Kidney epithelial cell (primary cell): ENCODE results near the gene EIPR1. TPM values are rescaled to one million over a fixed set of nuclear protein-coding genes. Genes with fewer than 3 reads are reported as not detected.

Source experiments
- DNase-seq: peaks from one replicate; pipeline ENCODE4 v3.0.0-alpha.2; 2010; ENCODE audit warnings: low read depth
- H3K27me3 ChIP-seq: 2 replicates; pipeline ENCODE4 v1.6.0; 2011; ENCODE audit warnings: low read length; ENCODE audit not compliant: control insufficient read depth, insufficient read depth
- H3K36me3 ChIP-seq: 2 replicates; pipeline ENCODE4 v1.5.1; 2011; ENCODE audit warnings: low read length; ENCODE audit not compliant: control insufficient read depth, insufficient read depth
- H3K4me3 ChIP-seq: 2 replicates; pipeline ENCODE4 v1.5.1; 2011; ENCODE audit warnings: low read depth, mild to moderate bottlenecking, control low read depth, low read length
- total RNA-seq: library from RNA; depleted of rRNA; stranded (reverse); fragments of >200 nt; gene quantifications from 2 replicates; pipeline ENCODE4 v1.2.3, GENCODE V29; 2015
- TF ChIP-seq, protein P1 (sequence below): IDR thresholded peaks from 2 replicates; pipeline ENCODE4 v1.5.1; 2011; ENCODE audit warnings: mild to moderate bottlenecking, moderate library complexity, low read length, control low read depth, inconsistent platforms; ENCODE audit not compliant: insufficient read depth, poor library complexity, severe bottlenecking

The EIPR1 gene
- total RNA-seq, 1 donor from 2014 or later = 67.2 TPM

DNA sequence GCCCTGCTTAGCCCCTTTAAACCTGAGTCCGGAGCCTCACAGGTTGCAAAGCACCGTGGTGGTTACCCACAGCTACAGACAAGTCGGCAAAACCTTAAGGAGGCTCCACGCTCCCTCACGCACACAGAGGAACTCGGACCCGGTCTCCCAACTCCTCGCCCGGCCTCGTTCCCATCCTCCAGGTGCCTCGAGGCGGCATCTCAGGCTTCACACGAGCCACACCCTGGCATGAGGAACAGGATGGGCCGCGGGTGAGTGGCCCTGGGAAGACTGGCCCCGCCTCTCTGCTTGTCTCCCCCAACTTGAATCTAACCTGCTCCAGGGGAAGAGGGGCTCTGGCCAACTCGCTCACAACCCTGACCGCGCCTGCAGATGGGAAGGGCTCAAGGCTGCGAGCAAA, 97.4 kb downstream of the EIPR1 start:
- Histone ChIP-seq H3K4me3 (no peak overlapping the region), H3K27me3 (no peaks in the 10 kb centered on the region), H3K36me3 (no peaks in the 10 kb centered on the region)
- TF ChIP-seq, protein P1, sequence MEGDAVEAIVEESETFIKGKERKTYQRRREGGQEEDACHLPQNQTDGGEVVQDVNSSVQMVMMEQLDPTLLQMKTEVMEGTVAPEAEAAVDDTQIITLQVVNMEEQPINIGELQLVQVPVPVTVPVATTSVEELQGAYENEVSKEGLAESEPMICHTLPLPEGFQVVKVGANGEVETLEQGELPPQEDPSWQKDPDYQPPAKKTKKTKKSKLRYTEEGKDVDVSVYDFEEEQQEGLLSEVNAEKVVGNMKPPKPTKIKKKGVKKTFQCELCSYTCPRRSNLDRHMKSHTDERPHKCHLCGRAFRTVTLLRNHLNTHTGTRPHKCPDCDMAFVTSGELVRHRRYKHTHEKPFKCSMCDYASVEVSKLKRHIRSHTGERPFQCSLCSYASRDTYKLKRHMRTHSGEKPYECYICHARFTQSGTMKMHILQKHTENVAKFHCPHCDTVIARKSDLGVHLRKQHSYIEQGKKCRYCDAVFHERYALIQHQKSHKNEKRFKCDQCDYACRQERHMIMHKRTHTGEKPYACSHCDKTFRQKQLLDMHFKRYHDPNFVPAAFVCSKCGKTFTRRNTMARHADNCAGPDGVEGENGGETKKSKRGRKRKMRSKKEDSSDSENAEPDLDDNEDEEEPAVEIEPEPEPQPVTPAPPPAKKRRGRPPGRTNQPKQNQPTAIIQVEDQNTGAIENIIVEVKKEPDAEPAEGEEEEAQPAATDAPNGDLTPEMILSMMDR = no peak
- DNase-seq = no peak

DNA sequence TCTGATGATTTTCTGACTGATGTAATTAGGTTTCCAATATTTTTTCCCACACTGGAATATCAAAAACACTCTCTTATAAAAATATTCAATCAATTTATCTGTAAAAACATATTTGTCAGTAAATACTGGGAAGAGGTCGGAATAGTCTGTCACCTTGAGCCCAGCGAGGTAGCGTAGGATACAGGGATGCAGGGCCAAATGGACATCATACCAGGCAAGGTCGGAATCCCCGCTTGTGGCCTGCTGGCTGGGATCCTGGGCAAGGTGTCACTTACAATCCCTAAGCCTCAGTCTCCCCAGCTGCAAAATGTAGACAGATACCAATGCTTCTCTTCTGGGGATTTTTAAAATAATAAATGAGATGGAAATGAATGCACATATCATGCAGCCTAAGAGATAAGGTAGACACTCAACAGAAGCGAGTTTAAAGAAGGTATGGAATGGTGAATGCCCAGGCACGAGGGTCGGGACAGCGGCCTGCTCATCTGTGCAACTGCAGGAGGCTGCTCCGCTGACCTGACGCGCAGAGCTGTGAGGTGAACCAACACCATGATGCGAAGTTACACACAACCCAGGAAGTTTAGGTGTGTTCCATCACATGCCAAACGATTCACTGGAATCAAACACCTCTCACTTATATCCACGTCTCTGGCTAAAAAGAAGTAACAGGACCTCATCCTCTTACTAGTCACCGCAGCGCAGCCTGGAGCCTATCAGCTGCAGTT, 98.2 kb downstream of the EIPR1 start:
- H3K36me3 ChIP-seq = no peaks in the 10 kb centered on the region
- no peaks in the 10 kb centered on the region for H3K27me3 ChIP-seq
- no peak overlapping the region for H3K4me3 ChIP-seq
- DNase-seq = no peak
- TF ChIP-seq, protein P1 = no peak

DNA sequence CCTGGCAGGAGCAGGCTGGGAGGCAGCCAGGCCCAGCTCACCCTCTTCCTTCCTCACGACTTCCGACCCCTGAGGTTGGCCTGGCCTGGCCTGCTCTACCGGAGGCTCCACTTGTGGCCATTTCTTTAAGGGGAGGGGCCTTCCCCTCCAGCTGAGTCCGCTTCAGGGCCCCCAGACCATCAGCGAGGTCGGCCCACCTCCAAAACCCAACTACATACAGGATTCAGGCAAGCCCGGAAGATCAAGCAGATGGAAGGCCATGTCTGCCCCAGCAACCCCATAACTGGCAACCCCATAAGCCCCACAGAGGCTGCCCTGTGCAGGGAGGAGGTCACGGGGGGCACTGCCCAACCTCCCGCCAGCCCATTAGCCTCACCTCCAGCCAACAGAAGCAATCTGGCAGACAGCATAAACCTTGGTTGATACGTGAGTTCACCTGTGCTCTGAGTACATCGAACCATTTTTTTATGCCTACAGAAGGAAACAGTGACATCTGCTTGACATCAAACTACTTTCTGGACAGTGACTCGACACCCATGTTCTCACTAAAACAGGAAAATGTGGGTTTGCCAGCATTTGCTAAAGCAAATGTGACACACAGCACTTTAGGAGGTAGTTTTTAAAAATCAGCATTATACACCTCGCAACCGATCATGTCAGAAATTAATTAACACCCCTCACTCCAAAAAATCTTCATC, 98.9 kb downstream of the EIPR1 start:
- Histone ChIP-seq H3K36me3 (no peaks in the 10 kb centered on the region), H3K27me3 (no peaks in the 10 kb centered on the region), H3K4me3 (no peak overlapping the region)
- DNase-seq = no peak
- TF ChIP-seq, protein P1 = no peak

DNA sequence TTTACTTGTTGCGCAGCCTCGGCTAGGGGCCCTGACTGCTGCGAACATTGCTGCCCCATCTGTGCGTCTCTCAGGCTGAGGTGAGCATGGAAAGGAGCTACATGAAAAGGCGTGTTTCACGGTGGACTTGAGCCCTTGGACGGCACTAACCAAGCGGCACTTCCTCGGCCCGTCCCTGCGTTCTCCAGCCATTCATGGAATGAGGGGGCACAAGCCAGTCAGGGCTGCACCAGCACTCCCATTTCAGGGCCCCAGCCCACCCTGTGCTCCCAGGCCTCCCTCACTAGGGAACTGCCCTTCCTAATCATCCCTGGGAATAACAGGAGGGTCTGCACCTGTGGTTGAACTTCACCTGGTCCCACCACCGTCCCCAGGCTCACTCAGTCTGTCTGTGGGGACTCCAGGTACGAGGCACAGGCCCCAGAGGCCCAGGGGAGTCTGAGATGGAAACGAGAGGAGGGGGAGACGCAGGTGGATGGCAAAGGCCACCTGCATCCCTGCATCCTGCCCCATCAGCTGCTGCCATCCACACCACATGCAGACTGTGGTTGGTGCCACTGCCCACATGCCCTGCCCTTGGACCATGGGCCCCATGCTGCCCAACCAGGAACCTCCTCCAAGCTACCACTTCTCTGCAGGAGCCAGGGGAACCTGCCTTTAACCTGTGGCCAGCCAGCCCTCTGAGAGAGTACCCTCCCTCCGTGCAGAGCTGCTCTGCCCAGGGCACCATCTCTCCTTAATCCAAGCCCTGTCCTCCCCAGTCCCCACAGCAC, 99.7 kb downstream of the EIPR1 start:
- TF ChIP-seq, protein P1 = no peak
- no peak for DNase-seq
- Histone ChIP-seq H3K4me3 (no peak overlapping the region), H3K36me3 (no peaks in the 10 kb centered on the region), H3K27me3 (no peaks in the 10 kb centered on the region)

DNA sequence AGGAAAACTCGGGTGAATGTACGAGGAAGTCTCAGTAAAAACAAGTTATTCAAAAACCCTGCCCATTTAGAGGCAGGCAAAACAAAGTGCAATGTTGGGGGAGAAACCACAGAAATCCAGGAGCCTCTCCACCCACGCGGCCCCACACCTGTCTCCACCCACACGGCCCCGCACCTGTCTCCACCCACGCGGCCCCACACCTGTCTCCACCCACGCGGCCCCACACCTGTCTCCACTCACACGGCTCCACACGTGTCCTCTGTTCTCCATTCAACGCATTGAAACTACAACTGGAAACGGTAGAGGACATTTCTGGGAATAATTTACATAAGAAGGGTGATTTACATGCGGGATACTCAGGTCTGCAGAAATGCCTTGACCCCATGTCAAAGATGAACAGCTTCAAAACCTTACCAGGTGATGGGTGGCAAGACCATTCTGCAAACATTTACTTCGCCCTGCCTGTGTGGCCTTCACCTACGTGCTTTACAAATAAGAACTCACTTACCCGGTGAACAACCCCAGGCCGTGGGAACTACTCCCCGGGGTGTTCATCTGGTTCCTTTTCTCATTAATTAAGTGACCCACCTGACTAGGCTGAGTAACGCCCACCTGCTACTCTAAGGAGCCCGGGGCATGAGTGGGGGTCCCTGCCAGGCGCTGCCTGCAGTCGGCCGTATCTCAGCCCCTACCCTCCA, 100.4 kb downstream of the EIPR1 start:
- no peak for DNase-seq
- no peaks in the 10 kb centered on the region for H3K36me3 ChIP-seq
- TF ChIP-seq, protein P1 = no peak

More for the DNA sequence above, 100.4 kb downstream of the EIPR1 start:
- Histone ChIP-seq H3K4me3 (no peak overlapping the region), H3K27me3 (no peaks in the 10 kb centered on the region)
